ENCODE data around the gene PAPLN.

Gene PAPLN

DNA sequence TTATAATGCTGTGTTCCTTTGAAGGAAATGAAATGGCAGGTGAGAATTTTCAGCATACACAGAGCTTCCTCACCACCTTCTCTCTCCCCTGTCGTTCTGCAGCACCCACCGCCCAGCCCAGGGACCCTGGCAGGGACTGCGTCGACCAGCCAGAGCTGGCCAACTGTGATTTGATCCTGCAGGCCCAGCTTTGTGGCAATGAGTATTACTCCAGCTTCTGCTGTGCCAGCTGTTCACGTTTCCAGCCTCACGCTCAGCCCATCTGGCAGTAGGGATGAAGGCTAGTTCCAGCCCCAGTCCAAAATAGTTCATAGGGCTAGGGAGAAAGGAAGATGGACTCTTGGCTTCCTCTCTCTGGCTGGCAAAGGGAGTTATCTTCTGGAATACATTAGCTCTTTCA is 35.1 kb downstream of the PAPLN start:
- DNase-seq (ENCODE audit: low read depth): no peak
- TF ChIP-seq, protein P1, sequence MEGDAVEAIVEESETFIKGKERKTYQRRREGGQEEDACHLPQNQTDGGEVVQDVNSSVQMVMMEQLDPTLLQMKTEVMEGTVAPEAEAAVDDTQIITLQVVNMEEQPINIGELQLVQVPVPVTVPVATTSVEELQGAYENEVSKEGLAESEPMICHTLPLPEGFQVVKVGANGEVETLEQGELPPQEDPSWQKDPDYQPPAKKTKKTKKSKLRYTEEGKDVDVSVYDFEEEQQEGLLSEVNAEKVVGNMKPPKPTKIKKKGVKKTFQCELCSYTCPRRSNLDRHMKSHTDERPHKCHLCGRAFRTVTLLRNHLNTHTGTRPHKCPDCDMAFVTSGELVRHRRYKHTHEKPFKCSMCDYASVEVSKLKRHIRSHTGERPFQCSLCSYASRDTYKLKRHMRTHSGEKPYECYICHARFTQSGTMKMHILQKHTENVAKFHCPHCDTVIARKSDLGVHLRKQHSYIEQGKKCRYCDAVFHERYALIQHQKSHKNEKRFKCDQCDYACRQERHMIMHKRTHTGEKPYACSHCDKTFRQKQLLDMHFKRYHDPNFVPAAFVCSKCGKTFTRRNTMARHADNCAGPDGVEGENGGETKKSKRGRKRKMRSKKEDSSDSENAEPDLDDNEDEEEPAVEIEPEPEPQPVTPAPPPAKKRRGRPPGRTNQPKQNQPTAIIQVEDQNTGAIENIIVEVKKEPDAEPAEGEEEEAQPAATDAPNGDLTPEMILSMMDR (IDR thresholded peaks at IDR 0.05; ENCODE audit: insufficient read depth, low read depth, low read length, missing control alignments): no peak
- H3K4me3 ChIP-seq (ENCODE audit: low read depth, low read length): no peak overlapping the region

DNA sequence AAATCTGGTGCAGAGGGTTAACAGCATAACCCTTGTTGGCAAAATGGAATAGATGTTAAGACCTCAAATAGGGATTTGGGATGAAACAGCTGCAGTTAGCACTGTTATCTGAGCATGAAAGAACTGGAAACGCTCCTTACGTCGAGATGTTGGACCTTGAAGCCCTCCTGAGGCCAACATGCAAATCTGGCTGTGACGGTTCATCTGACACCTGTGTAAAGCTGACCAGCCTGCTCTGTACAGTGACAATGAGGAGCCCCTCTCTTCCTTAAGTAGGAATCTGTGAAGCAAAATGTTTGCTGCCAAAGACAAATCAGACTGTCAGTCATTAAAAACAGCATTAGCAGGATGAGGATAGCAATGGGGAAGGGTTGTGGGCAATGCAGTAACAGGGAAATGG is 36.5 kb downstream of the PAPLN start:
- H3K4me3 ChIP-seq (ENCODE audit: low read depth, low read length): no peak overlapping the region
- no peak for DNase-seq (ENCODE audit: low read depth)
- TF ChIP-seq, protein P1 (IDR thresholded peaks at IDR 0.05; ENCODE audit: insufficient read depth, low read depth, low read length, missing control alignments): no peak

DNA sequence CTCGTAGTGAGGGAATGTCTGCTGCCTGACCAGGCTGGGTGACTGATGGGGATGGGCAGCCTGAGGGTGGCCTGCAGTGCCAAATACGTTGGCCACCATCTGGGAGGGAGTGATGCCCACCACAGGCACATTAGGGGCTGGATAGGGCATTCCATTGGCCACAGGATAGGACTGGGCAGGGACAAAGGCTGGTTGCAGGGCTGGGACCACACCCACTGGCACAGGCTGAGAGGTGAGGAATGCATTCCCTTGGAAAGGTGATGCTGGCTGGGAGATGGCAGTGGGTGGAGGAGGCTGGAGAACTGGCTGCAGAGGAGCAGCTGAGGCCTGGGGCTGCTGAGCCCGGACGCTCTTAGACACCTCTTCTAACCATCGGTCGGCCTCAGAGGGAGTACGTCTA is 39.5 kb downstream of the PAPLN start:
- no peak for DNase-seq (ENCODE audit: low read depth)
- TF ChIP-seq, protein P1 (IDR thresholded peaks at IDR 0.05; ENCODE audit: insufficient read depth, low read depth, low read length, missing control alignments): no peak
- no peak overlapping the region for H3K4me3 ChIP-seq (ENCODE audit: low read depth, low read length)

DNA sequence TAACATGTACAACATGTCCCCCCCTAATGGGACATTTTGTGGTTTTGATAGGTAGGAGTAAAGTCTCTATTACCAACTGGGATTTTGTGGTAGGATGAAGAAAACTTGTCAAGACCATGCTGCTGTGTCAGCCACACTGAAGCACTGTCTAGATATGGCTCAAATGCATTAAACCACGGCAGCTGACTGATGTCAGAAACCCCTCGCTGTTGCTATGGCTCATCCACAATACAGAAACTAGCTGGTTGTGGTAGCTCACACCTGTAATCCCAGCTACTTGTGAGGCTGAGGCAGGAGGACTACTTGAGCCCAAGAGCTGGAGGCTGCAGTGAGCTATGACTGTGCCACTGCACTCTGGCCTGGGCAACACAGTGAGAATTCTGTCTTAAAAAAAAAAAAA is 40.1 kb downstream of the PAPLN start:
- TF ChIP-seq, protein P1 (IDR thresholded peaks at IDR 0.05; ENCODE audit: insufficient read depth, low read depth, low read length, missing control alignments): no peak
- no peak for DNase-seq (ENCODE audit: low read depth)
- no peak overlapping the region for H3K4me3 ChIP-seq (ENCODE audit: low read depth, low read length)

DNA sequence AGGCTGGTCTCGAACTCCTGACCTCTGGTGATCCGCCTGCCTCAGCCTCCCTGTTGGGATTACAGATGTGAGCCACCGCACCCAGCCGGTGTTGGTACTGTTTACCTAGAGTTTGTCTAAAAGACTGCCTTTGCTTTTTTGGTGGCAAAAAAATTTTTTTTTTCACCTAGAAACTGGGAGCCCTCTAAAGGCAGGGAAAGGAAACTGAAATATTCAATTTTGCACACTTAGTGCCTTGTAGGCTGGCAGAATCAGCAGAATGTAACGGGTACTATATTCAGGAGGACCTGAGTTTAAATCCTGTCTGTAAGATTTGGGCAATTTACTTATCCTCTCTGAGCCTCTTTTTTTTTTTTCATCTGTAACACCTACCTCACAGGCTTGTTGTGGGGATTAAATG is 43.6 kb downstream of the PAPLN start:
- TF ChIP-seq, protein P1 (IDR thresholded peaks at IDR 0.05; ENCODE audit: insufficient read depth, low read depth, low read length, missing control alignments): no peak
- DNase-seq (ENCODE audit: low read depth): no peak
- no peak overlapping the region for H3K4me3 ChIP-seq (ENCODE audit: low read depth, low read length)

DNA sequence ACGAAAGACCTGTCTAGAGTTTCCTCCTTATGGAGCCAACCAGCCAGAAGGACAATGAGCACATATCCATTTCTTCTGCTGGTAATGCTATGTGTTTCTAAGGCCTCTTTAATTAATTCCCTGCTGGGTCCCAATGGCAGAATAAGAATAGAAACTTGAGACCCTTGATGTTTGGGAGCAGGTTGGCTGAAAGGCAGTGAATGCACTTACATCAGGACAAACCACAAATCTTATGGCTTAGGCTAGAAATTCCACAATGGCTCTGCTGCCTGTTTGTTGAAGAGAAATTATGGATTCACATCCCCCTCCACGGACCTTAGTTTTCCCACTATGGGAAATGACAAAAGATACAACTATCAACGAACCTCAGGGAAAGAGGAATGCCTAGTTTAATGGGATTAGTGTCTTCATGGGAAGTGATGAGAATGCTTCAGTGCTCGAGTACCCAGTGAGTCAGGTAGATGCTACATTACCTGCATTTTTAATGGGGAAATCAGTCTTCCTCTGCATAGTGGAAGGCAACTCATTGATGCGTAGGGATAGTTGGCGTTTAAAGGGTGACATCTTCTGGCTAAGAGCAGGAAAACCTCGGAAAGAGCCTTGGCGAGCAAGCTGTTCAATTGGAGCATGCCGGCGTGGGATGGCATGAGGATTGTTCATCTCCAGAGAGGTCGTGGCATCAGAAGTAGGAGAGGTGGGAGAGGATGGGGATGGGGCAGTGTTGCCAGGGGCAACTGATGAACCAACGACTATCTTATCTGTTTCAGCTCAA is 46.5 kb downstream of the PAPLN start:
- no peak for DNase-seq (ENCODE audit: low read depth)
- no peak overlapping the region for H3K4me3 ChIP-seq (ENCODE audit: low read depth, low read length)
- TF ChIP-seq, protein P1 (IDR thresholded peaks at IDR 0.05; ENCODE audit: insufficient read depth, low read depth, low read length, missing control alignments): no peak

DNA sequence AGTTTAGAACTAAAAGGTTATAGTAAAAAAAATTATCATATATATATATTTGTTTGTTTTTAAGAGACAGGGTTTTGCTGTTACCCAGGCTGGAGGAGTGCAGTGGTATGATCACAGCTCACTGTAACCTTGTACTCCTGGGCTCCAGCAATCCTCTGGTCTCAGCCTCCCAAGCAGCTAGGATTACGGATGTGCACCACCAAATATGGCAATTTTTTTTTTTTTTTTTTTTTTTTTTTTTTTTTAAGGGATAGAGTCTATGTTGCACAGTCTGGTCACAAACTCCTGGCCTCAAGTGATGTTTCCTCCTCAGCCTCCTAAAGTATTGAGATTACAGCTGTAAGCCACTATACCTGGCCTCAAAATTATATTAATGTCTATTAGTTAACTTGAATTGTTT is 48.7 kb downstream of the PAPLN start:
- TF ChIP-seq, protein P1 (IDR thresholded peaks at IDR 0.05; ENCODE audit: insufficient read depth, low read depth, low read length, missing control alignments): no peak
- no peak overlapping the region for H3K4me3 ChIP-seq (ENCODE audit: low read depth, low read length)
- DNase-seq (ENCODE audit: low read depth): no peak
